AG04450 (cell line): ENCODE results near the gene MROH9. TPM values are rescaled to one million over a fixed set of nuclear protein-coding genes. Genes with fewer than 3 reads are reported as not detected.

Experiments used
- CTCF ChIA-PET: fragments of 300-600, 350-600 bp; formaldehyde crosslinking; extraction: SDS; loops from one replicate; lab custom pipeline; 2022; ENCODE audit warnings: antibody characterized with exemption, inconsistent platforms; lab: Charles Lee
- POLR2A ChIA-PET: fragments of 350-600 bp; formaldehyde crosslinking; extraction: SDS; loops from one replicate; lab custom pipeline; 2021; ENCODE audit warnings: antibody characterized with exemption, inconsistent platforms; lab: Yijun Ruan, JAX
- DNase-seq: peaks from one replicate; pipeline ENCODE4 v3.0.0-alpha.2; 2011; ENCODE audit warnings: low read depth, low spot score
- H3K27ac ChIP-seq: one replicate; pipeline ENCODE4 v1.5.1; 2012; ENCODE audit warnings: low read depth, low read length, control low read depth
- H3K27me3 ChIP-seq: one replicate; pipeline ENCODE4 v1.6.0; 2012; ENCODE audit warnings: low read length; ENCODE audit not compliant: control insufficient read depth, insufficient read depth
- H3K4me3 ChIP-seq: 2 replicates; pipeline ENCODE4 v1.5.1; 2011; ENCODE audit warnings: mild to moderate bottlenecking, low read depth, low read length, control low read depth
- H3K9me3 ChIP-seq: 2 replicates; pipeline ENCODE4 v1.5.1; 2012; ENCODE audit warnings: low read length; ENCODE audit not compliant: control insufficient read depth, insufficient read depth
- CTCF ChIP-seq: IDR thresholded peaks from 2 replicates; pipeline ENCODE4 v1.5.1; 2011; ENCODE audit warnings: low read depth, low read length, control low read depth, inconsistent platforms
- polyA plus RNA-seq: library from polyadenylated mRNA; depleted of rRNA; stranded (reverse); fragments of >200 nt; gene quantifications from 2 replicates; pipeline ENCODE4 v1.2.3, GENCODE V29; 2011

The MROH9 gene
- polyA plus RNA-seq, 1 experiment: not detected

- ChIA-PET POLR2A (no interaction called here), CTCF (interaction anchor here (2.5 kb wide), 1 partner anchor 20 kb away, joined by 13 read pairs; no protein-coding TSS in a partner anchor)
- Histone ChIP-seq H3K27ac (no peak overlapping the region), H3K27me3 (peaks cover 2% of the 10 kb centered on the region), H3K4me3 (no peak overlapping the region), H3K9me3 (no peaks in the 10 kb centered on the region)
- DNase-seq: no peak
- TF ChIP-seq CTCF: no peak
Observed at GRCh38 chr1:170986901-170987300, 51.6 kb downstream of the MROH9 start.

GRCh38 chr1:170987424-170987823, 52.1 kb downstream of the MROH9 start:
- CTCF ChIA-PET: interaction anchor here (2.5 kb wide), 1 partner anchor 20 kb away, joined by 13 read pairs; no protein-coding TSS in a partner anchor
- no peaks in the 10 kb centered on the region for H3K9me3 ChIP-seq
- no peak for DNase-seq
- no peak overlapping the region for H3K27ac ChIP-seq
- H3K27me3 ChIP-seq: peaks cover 2% of the 10 kb centered on the region
- H3K4me3 ChIP-seq: no peak overlapping the region
- TF ChIP-seq CTCF: no peak
- POLR2A ChIA-PET: no interaction called here

- no peak for DNase-seq
- H3K4me3 ChIP-seq: no peak overlapping the region
- no peaks in the 10 kb centered on the region for H3K27me3 ChIP-seq
- no peaks in the 10 kb centered on the region for H3K9me3 ChIP-seq
- ChIA-PET CTCF (no interaction called here), POLR2A (no interaction called here)
- H3K27ac ChIP-seq: no peak overlapping the region
- no peak for TF ChIP-seq CTCF
Observed at GRCh38 chr1:170993151-170993550, 57.8 kb downstream of the MROH9 start.

GRCh38 chr1:170993717-170994116, 58.4 kb downstream of the MROH9 start:
- POLR2A ChIA-PET: no interaction called here
- no peak for DNase-seq

GRCh38 chr1:171014880-171015279, 79.5 kb downstream of the MROH9 start:
- DNase-seq: no peak
- H3K27ac ChIP-seq: no peak overlapping the region
- H3K27me3 ChIP-seq: no peaks in the 10 kb centered on the region
- H3K9me3 ChIP-seq: no peaks in the 10 kb centered on the region
- no peak for TF ChIP-seq CTCF
- ChIA-PET POLR2A (no interaction called here), CTCF (interaction anchor here (1.0 to 1.7 kb wide), 2 partner anchors 212 to 299 kb away, joined by 4 to 5 read pairs; partner anchors contain the start of gene FMO4)
- H3K4me3 ChIP-seq: no peak overlapping the region

More at GRCh38 chr1:170993717-170994116, 58.4 kb downstream of the MROH9 start:
- CTCF ChIA-PET: no interaction called here
- no peak for TF ChIP-seq CTCF
- no peaks in the 10 kb centered on the region for H3K9me3 ChIP-seq
- H3K4me3 ChIP-seq: no peak overlapping the region
- no peaks in the 10 kb centered on the region for H3K27me3 ChIP-seq
- no peak overlapping the region for H3K27ac ChIP-seq
